ENCODE results near the gene PAX2.

PAX2 gene

GRCh38 chr10:100825325-100825875 lies 80.0 kb downstream of the PAX2 start:
- no peak for ATAC-seq

DNA sequence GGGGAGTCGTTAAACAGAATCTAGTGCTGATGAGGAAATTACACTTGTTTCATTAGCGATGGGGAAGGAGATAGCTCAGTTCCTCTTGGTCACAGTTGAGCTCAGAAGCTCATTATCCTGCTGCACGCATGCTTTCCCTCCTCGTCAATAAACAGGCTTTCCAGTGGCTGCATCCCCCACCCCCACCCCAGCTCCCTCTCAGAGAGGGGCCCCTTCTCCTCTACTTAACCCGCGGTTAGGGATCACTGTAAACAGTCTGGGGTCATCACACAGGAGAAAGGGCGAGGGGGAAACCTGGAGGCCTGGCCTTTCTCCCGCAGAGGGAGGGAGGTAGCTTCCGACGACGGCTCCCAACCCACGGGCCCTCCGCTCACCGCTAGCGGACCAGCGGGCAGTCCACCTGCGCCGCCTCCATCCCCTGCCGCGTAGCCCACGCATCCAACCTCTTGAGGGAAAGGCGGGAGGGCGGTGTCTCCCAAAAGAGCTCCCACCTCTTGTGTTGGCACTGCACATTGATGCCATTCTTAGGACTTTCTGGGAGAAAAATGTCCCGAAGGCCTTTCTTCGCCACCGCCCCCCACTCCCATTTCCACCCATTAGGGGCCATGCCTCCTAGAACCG lies 80.8 kb downstream of the PAX2 start:
- no peak for ATAC-seq

- no peak for ATAC-seq
Observed at GRCh38 chr10:100826661-100826982, 81.2 kb downstream of the PAX2 start.

DNA sequence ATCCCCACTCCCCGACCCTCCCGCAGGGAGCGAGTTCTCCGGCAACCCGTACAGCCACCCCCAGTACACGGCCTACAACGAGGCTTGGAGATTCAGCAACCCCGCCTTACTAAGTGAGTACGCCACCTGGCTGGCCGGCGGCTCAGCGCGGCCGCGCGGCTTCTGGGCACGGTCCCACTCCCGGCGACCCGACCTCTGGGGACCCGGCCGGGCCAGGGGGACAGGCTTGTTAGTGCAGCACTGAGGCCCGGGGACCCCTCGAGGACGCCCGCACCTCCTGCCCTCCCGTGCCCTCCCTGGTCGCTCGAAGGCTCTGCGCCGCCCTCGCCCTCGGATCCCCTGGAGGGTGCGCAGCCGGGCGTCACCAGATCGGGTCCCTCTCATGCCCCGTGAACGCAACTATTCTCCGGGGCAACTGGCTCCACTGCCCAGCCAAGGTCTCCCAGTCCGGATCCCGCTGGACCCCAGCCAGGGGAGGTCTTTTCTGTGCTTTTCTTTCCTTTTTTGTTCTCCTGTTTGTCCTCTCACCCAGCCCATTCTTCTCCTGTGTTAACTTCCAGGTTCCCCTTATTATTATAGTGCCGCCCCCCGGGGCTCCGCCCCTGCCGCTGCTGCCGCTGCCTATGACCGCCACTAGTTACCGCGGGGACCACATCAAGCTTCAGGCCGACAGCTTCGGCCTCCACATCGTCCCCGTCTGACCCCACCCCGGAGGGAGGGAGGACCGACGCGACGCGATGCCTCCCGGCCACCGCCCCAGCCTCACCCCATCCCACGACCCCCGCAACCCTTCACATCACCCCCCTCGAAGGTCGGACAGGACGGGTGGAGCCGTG lies 81.8 kb downstream of the PAX2 start:
- peak; percentile 9 to 50 for ATAC-seq

DNA sequence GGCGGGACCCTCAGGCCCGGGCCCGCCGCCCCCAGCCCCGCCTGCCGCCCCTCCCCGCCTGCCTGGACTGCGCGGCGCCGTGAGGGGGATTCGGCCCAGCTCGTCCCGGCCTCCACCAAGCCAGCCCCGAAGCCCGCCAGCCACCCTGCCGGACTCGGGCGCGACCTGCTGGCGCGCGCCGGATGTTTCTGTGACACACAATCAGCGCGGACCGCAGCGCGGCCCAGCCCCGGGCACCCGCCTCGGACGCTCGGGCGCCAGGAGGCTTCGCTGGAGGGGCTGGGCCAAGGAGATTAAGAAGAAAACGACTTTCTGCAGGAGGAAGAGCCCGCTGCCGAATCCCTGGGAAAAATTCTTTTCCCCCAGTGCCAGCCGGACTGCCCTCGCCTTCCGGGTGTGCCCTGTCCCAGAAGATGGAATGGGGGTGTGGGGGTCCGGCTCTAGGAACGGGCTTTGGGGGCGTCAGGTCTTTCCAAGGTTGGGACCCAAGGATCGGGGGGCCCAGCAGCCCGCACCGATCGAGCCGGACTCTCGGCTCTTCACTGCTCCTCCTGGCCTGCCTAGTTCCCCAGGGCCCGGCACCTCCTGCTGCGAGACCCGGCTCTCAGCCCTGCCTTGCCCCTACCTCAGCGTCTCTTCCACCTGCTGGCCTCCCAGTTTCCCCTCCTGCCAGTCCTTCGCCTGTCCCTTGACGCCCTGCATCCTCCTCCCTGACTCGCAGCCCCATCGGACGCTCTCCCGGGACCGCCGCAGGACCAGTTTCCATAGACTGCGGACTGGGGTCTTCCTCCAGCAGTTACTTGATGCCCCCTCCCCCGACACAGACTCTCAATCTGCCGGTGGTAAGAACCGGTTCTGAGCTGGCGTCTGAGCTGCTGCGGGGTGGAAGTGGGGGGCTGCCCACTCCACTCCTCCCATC lies 82.7 kb downstream of the PAX2 start:
- peak in 1 of 2 donors; percentile 7 for ATAC-seq

- peak in 1 of 2 donors; percentile 55 for ATAC-seq
Observed at GRCh38 chr10:100828738-100829096, 83.3 kb downstream of the PAX2 start.

DNA sequence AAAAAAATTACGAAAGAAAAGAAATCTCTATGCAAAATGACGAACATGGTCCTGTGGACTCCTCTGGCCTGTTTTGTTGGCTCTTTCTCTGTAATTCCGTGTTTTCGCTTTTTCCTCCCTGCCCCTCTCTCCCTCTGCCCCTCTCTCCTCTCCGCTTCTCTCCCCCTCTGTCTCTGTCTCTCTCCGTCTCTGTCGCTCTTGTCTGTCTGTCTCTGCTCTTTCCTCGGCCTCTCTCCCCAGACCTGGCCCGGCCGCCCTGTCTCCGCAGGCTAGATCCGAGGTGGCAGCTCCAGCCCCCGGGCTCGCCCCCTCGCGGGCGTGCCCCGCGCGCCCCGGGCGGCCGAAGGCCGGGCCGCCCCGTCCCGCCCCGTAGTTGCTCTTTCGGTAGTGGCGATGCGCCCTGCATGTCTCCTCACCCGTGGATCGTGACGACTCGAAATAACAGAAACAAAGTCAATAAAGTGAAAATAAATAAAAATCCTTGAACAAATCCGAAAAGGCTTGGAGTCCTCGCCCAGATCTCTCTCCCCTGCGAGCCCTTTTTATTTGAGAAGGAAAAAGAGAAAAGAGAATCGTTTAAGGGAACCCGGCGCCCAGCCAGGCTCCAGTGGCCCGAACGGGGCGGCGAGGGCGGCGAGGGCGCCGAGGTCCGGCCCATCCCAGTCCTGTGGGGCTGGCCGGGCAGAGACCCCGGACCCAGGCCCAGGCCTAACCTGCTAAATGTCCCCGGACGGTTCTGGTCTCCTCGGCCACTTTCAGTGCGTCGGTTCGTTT lies 83.9 kb downstream of the PAX2 start:
- no peak for ATAC-seq

- no peak for ATAC-seq
Observed at GRCh38 chr10:100829933-100830727, 84.7 kb downstream of the PAX2 start.

- ATAC-seq = no peak
Observed at GRCh38 chr10:100830728-100831111, 85.3 kb downstream of the PAX2 start.

GRCh38 chr10:100831742-100832141 lies 86.4 kb downstream of the PAX2 start:
- ATAC-seq = no peak

GRCh38 chr10:100835810-100836209 lies 90.4 kb downstream of the PAX2 start:
- ATAC-seq = no peak

- no peak for ATAC-seq
Observed at GRCh38 chr10:100836891-100837290, 91.5 kb downstream of the PAX2 start.

GRCh38 chr10:100837300-100837699 lies 91.9 kb downstream of the PAX2 start:
- ATAC-seq = no peak

DNA sequence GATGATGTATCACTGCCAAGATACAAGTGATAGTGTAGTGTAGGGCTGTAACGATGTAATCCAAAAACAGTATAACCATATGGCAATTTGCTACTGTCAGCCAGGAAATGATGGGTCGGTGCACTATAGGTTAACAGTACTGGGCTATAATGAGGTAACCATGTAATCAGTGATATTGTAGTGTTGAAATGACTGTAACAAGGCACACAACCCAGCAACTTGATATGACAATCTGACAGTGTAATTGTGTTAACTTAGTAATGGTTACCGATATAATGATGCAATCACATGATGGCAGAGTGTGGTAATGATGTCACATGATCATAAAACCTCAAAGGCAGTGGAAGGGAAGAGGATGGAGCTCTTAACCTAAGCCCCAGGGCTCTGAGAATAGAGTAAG lies 93.6 kb downstream of the PAX2 start:
- ATAC-seq = peak; percentile 81 to 85

- ATAC-seq = no peak
Observed at GRCh38 chr10:100841528-100841927, 96.1 kb downstream of the PAX2 start.

DNA sequence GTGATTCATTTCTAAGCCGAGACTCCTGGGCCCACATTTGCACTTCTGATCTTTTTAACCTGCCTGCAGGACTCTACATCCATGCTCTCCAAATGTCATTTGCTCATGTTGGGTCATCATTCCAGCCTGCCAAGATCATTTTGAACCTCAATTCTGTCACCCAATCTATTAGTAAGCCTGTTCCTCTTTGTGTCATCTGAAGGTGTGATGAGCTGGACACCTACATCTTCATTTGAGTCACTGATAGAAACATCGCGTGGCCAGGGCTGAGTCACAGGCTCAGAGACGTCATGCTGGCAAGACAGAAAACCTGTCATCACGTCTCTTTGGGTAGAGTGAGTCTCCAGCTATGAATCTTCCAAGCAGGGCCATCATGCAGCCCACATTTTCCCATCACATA lies 102.1 kb downstream of the PAX2 start:
- ATAC-seq = peak; percentile 95 to 96

- no peak for ATAC-seq
Observed at GRCh38 chr10:100848770-100849169, 103.4 kb downstream of the PAX2 start.

DNA sequence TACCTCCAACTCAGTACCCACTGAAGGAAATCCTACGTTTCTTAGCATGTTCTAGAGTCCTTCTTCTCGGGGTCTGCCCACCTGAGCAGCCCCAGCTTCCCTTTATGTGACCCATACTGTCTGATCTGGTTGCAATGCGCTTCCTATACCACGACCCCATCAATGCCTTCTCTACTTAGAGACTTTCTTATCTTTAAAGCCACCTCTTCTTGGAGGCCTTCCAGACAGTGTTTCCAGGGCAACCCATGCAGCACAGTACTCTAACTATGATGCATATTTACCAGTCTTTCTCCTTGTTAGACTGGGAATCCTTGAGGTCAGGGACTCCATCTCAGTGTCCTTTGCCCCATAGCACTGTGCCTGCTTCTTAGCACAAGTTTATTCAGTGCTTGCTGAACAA lies 112.9 kb downstream of the PAX2 start:
- no peak for ATAC-seq

GRCh38 chr10:100858747-100859483 lies 113.5 kb downstream of the PAX2 start:
- no peak for ATAC-seq

GRCh38 chr10:100859484-100859763 lies 114.0 kb downstream of the PAX2 start:
- ATAC-seq = no peak

DNA sequence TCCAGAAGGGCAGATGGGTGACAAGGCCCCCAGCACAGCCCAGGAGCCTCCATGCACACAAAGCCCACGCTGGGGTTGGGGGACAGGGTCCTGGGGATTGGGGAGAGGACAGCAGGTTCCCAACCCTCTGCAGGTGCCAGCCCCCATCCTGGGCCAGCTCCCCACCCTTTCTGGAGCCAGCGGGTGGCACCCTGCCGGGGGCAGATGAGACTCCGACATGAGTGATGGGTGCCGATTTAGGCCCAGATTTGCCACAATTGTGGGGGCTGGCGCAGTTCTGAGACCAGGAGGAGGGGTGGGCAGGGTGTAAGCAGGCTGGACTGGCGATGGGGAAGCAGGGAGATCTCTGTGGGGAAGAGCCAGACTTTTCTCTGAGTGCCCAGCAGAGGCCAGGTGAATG lies 118.1 kb downstream of the PAX2 start:
- no peak for ATAC-seq

Data from activated CD4-positive, CD25-positive, alpha-beta regulatory T cell treated with anti-CD3 and anti-CD28 coated beads, Interleukin-2, amount 50 U/mL, for 24 hours (primary cell).